ENCODE data around the gene SLC35F1.

- TF ChIP-seq EZH2 (IDR thresholded peaks at IDR 0.05; ENCODE audit: insufficient read depth, poor library complexity, severe bottlenecking), result no peak
- no peak for TF ChIP-seq EZH2phosphoT487 (IDR thresholded peaks at IDR 0.05; ENCODE audit: insufficient read depth, low read depth)
Measured at GRCh38 chr6:118017301-118017848, 110.3 kb downstream of the SLC35F1 start.
